ENCODE data around the gene YWHAG. TPM values are rescaled to one million over a fixed set of nuclear protein-coding genes. Genes with fewer than 3 reads are reported as not detected.

The YWHAG gene
- total and polyA plus RNA-seq, 2 of the 13 experiments (the other 11 are each of a cell fraction or from before 2014, with no cell fraction given), result 36.9 to 67.5 TPM

DNA sequence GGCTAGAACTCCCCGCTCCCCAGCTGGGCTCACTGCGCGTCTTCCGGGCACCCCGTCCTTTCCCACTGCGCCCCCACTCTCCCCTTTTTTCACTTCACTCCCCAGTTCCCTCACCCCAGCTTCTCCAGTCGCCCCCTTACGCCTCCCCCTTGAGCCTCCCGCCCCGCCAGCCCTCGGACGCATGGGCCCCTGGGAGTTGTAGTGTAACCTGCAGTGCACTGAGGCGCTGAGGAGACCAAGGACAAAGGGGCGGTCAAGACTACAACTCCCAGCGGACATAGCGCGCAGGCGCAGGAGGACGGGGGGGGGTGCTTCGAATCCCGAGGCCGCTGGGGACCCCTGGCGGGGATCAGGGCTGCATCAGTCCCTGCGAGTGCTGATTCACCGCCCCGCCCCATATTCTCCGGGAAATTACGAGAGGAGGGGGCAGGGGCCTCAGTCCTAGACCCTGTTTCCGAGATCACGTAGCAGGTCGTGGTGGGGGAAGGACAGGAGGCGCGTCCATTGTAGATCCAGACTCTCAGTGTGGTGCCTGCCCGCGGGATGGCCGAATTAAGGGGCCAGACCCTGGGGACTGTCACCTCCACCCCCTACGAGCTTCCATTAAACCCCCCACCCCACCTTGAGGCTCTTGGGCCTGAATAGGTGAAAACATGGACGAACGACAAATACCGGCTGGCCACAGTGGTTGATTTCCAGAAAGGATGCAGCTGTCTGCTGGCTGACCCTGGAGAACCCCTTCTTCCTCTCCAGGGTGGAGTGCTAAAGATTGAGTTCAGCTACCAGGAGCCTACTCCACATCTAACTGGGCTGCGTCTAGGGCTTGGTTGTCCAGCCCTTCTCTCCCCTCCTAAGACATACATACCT is 553 bp upstream of the YWHAG start (continued):
- TF ChIP-seq, protein P1, sequence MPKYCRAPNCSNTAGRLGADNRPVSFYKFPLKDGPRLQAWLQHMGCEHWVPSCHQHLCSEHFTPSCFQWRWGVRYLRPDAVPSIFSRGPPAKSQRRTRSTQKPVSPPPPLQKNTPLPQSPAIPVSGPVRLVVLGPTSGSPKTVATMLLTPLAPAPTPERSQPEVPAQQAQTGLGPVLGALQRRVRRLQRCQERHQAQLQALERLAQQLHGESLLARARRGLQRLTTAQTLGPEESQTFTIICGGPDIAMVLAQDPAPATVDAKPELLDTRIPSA (CRISPR knock-in tag; IDR thresholded peaks at IDR 0.05; ENCODE audit: borderline replicate concordance), result no peak
- no peak for TF ChIP-seq GPN1 (CRISPR knock-in tag; IDR thresholded peaks at IDR 0.05; ENCODE audit: borderline replicate concordance)
- no peak for TF ChIP-seq GABPA (IDR thresholded peaks at IDR 0.05; ENCODE audit: low read depth, low read length)
- TF ChIP-seq GABPA (CRISPR knock-in tag; IDR thresholded peaks at IDR 0.05; ENCODE audit: low read depth), result peak; percentile 71
- TF ChIP-seq JDP2 (CRISPR knock-in tag; IDR thresholded peaks at IDR 0.05; ENCODE audit: borderline replicate concordance), result no peak
- TF ChIP-seq GMEB2 (CRISPR knock-in tag; IDR thresholded peaks at IDR 0.05; ENCODE audit: low read depth), result peak; percentile 64; the same call in 1 of the 2 replicates
- TF ChIP-seq ZNF703 (CRISPR knock-in tag; IDR thresholded peaks at IDR 0.05; ENCODE audit: borderline replicate concordance), result no peak
- TF ChIP-seq TGIF2 (CRISPR knock-in tag; IDR thresholded peaks at IDR 0.05), result peak; percentile 61; the same call in 1 of the 2 replicates
- no peak; the same call in 1 of the 2 replicates for TF ChIP-seq GATAD1 (CRISPR knock-in tag; IDR thresholded peaks at IDR 0.05)
- no peak for TF ChIP-seq ZSCAN25 (CRISPR knock-in tag; IDR thresholded peaks at IDR 0.05)
- no peak for TF ChIP-seq ZSCAN12 (CRISPR knock-in tag; IDR thresholded peaks at IDR 0.05)
- TF ChIP-seq, protein P2, sequence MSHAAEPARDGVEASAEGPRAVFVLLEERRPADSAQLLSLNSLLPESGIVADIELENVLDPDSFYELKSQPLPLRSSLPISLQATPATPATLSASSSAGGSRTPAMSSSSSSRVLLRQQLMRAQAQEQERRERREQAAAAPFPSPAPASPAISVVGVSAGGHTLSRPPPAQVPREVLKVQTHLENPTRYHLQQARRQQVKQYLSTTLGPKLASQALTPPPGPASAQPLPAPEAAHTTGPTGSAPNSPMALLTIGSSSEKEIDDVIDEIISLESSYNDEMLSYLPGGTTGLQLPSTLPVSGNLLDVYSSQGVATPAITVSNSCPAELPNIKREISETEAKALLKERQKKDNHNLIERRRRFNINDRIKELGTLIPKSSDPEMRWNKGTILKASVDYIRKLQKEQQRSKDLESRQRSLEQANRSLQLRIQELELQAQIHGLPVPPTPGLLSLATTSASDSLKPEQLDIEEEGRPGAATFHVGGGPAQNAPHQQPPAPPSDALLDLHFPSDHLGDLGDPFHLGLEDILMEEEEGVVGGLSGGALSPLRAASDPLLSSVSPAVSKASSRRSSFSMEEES (CRISPR knock-in tag; IDR thresholded peaks at IDR 0.05), result no peak; the same call in 1 of the 2 replicates
- TF ChIP-seq ZNF720 (CRISPR knock-in tag; IDR thresholded peaks at IDR 0.05), result no peak
- no peak for TF ChIP-seq CCDC6 (CRISPR knock-in tag; IDR thresholded peaks at IDR 0.05)
- no peak for TF ChIP-seq ZNF572 (CRISPR knock-in tag; IDR thresholded peaks at IDR 0.05)
- TF ChIP-seq HOXA7 (CRISPR knock-in tag; IDR thresholded peaks at IDR 0.05), result no peak
- TF ChIP-seq, protein P3, sequence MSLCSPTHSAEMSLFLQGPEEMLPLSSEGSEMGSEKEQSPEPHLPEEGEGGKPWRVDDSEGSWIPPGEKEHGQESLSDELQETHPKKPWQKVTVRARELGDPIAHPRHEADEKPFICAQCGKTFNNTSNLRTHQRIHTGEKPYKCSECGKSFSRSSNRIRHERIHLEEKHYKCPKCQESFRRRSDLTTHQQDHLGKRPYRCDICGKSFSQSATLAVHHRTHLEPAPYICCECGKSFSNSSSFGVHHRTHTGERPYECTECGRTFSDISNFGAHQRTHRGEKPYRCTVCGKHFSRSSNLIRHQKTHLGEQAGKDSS (CRISPR knock-in tag; IDR thresholded peaks at IDR 0.05; ENCODE audit: borderline replicate concordance, low read depth), result no peak; the same call in 1 of the 2 replicates
- TF ChIP-seq ZNF431 (CRISPR knock-in tag; IDR thresholded peaks at IDR 0.05; ENCODE audit: borderline replicate concordance, low read depth), result no peak
- TF ChIP-seq CHCHD3 (CRISPR knock-in tag; IDR thresholded peaks at IDR 0.05), result peak; percentile 11; the same call in 1 of the 2 replicates
- TF ChIP-seq, protein P4, sequence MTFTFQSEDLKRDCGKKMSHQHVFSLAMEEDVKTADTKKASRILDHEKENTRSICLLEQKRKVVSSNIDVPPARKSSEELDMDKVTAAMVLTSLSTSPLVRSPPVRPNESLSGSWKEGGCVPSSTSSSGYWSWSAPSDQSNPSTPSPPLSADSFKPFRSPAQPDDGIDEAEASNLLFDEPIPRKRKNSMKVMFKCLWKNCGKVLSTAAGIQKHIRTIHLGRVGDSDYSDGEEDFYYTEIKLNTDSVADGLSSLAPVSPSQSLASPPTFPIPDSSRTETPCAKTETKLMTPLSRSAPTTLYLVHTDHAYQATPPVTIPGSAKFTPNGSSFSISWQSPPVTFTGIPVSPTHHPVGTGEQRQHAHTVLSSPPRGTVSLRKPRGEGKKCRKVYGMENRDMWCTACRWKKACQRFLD (CRISPR knock-in tag; IDR thresholded peaks at IDR 0.05; ENCODE audit: borderline replicate concordance), result no peak
- TF ChIP-seq JARID2 (CRISPR knock-in tag; IDR thresholded peaks at IDR 0.05; ENCODE audit: insufficient replicate concordance), result no peak
- TF ChIP-seq IRF9 (CRISPR knock-in tag; IDR thresholded peaks at IDR 0.05; ENCODE audit: borderline replicate concordance), result no peak
- no peak for TF ChIP-seq YEATS4 (CRISPR knock-in tag; IDR thresholded peaks at IDR 0.05; ENCODE audit: borderline replicate concordance)
